Measurements from ENCODE around the gene GLS. TPM values are rescaled to one million over a fixed set of nuclear protein-coding genes. Genes with fewer than 3 reads are reported as not detected.
"Not testable (repeated sequence)": the region's sequence is repeated elsewhere in the genome, so short reads cannot be mapped to it uniquely, and the experiment has no call there.

The GLS gene
- total RNA-seq, 4 donors from 2014 or later = 175 to 274 (median 197) TPM

GRCh38 chr2:190860985-190861680, 19.5 kb upstream of the GLS start:
- H3K36me3 ChIP-seq = no peaks in the 10 kb centered on the region
- TF ChIP-seq POLR2A (IDR thresholded peaks at IDR 0.05) = no peak
- TF ChIP-seq, protein P1, sequence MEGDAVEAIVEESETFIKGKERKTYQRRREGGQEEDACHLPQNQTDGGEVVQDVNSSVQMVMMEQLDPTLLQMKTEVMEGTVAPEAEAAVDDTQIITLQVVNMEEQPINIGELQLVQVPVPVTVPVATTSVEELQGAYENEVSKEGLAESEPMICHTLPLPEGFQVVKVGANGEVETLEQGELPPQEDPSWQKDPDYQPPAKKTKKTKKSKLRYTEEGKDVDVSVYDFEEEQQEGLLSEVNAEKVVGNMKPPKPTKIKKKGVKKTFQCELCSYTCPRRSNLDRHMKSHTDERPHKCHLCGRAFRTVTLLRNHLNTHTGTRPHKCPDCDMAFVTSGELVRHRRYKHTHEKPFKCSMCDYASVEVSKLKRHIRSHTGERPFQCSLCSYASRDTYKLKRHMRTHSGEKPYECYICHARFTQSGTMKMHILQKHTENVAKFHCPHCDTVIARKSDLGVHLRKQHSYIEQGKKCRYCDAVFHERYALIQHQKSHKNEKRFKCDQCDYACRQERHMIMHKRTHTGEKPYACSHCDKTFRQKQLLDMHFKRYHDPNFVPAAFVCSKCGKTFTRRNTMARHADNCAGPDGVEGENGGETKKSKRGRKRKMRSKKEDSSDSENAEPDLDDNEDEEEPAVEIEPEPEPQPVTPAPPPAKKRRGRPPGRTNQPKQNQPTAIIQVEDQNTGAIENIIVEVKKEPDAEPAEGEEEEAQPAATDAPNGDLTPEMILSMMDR (IDR thresholded peaks at IDR 0.05) = no peak
- peak in 1 of 2 donors; percentile 32 for DNase-seq
- peaks cover 22 to 40% of the 10 kb centered on the region in 2 donors for H3K4me1 ChIP-seq
- no peaks in the 10 kb centered on the region for H3K27me3 ChIP-seq
- 74 to 81% methylated on average over 5 of the region's 5 CpGs for WGBS, 2 donors
- H3K9me3 ChIP-seq = no peaks in the 10 kb centered on the region
- H3K4me3 ChIP-seq (replicated peaks in 1 of 3) = no peak overlapping the region
- intact Hi-C loops (cut with DNase I) = no loop called here
- H3K27ac ChIP-seq = peak overlapping the region in 2 of 3 donors; percentile 38 to 50

- H3K36me3 ChIP-seq; DNase-seq; intact Hi-C loops (cut with DNase I); H3K4me3 ChIP-seq (replicated peaks in 1 of 3); H3K9me3 ChIP-seq; H3K27ac ChIP-seq; H3K27me3 ChIP-seq: not testable (repeated sequence)
- peaks cover 25 to 44% of the 10 kb centered on the region in 2 donors for H3K4me1 ChIP-seq
These were observed 18.5 kb upstream of the GLS start for GRCh38 chr2:190862128-190862527.

GRCh38 chr2:190862571-190862991, 18.0 kb upstream of the GLS start:
- intact Hi-C loops (cut with DNase I) = no loop called here
- no peak for DNase-seq
- Histone ChIP-seq H3K36me3 (no peaks in the 10 kb centered on the region), H3K4me1 (peaks cover 26 to 46% of the 10 kb centered on the region in 2 donors), H3K4me3 (replicated peaks in 1 of 3) (no peak overlapping the region), H3K9me3 (no peaks in the 10 kb centered on the region), H3K27me3 (no peaks in the 10 kb centered on the region), H3K27ac (no peak overlapping the region)
- WGBS, 2 donors = 89 to 95% methylated on average over 2 of the region's 2 CpGs
- TF ChIP-seq, protein P1 (IDR thresholded peaks at IDR 0.05) = no peak
- TF ChIP-seq POLR2A (IDR thresholded peaks at IDR 0.05) = no peak

DNA sequence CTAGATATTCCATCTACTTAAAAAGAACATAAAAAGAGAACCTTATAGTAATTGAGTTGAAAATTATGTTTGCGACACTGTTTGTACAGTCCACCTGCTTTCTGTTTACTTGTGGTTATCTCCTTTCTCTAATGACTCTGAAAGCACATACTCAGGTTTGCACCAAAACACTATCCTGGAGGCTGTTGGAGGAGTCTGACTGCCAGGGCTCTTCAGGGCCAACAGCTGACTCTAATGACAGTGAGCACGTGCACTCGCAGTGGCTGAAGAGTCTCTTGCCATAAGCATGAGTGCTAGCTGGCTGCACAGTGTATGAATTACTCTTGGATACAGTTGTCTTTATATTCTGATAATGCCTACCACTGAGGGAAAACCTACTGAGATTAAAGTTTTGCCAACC, 16.7 kb upstream of the GLS start:
- no peaks in the 10 kb centered on the region for H3K9me3 ChIP-seq
- H3K4me1 ChIP-seq = peaks cover 27 to 48% of the 10 kb centered on the region in 2 donors
- H3K36me3 ChIP-seq = no peaks in the 10 kb centered on the region
- DNase-seq = peak; percentile 33 to 49
- H3K4me3 ChIP-seq (replicated peaks in 1 of 3) = no peak overlapping the region
- H3K27ac ChIP-seq = peak overlapping the region in 1 of 3 donors; percentile 34
- intact Hi-C loops (cut with DNase I) = no loop called here
- no peaks in the 10 kb centered on the region for H3K27me3 ChIP-seq
- WGBS, 2 donors = 53 to 64% methylated on average over 3 of the region's 3 CpGs
- TF ChIP-seq, protein P1 (IDR thresholded peaks at IDR 0.05) = no peak
- no peak for TF ChIP-seq POLR2A (IDR thresholded peaks at IDR 0.05)

- Histone ChIP-seq H3K4me3 (replicated peaks in 1 of 3) (no peak overlapping the region), H3K27me3 (no peaks in the 10 kb centered on the region), H3K36me3 (no peaks in the 10 kb centered on the region), H3K4me1 (peaks cover 22 to 44% of the 10 kb centered on the region in 2 donors), H3K9me3 (no peaks in the 10 kb centered on the region), H3K27ac (peak overlapping the region in 1 of 3 donors; percentile 34)
- no peak for DNase-seq
- no peak for TF ChIP-seq POLR2A (IDR thresholded peaks at IDR 0.05)
- TF ChIP-seq, protein P1 (IDR thresholded peaks at IDR 0.05) = no peak
- intact Hi-C loops (cut with DNase I) = no loop called here
These were observed 16.2 kb upstream of the GLS start for GRCh38 chr2:190864375-190864774.

All from thyroid gland (tissue), 4 donors.